ENCODE measurements around the gene PDZRN4.
"Not testable (repeated sequence)": the region's sequence is repeated elsewhere in the genome, so short reads cannot be mapped to it uniquely, and the experiment has no call there.

PDZRN4 gene

DNA sequence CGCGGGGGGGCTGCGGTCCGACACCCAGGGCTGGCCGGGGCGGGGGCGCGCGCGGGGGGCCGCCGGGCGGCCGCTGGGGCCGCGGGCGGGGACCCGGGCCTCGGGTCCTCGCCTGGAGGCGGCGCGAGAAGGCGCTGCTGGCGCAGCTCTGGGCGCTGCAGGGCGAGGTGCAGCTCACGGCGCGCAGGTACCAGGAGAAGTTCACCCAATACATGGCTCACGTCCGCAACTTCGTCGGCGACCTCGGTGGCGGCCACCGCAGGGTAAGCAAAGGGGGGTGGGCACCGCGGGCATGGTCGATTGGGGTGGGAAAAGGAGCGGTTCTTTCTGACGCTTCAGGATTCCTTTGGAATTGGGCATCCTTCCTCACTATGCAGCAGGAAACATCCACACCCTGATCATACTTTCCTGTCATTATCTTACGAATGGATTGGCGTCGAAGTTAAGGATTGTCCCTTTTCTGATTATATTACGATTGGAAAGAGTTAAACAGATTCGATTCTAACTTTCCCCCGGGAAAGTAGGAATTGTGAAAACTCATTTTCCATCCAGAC lies 798 bp downstream of the PDZRN4 start:
- Histone ChIP-seq H3K27ac (ENCODE audit: low read depth, low read length) (no peak overlapping the region), H3K27me3 (ENCODE audit: insufficient read depth, low read length) (peaks cover 38% of the 10 kb centered on the region)

DNA sequence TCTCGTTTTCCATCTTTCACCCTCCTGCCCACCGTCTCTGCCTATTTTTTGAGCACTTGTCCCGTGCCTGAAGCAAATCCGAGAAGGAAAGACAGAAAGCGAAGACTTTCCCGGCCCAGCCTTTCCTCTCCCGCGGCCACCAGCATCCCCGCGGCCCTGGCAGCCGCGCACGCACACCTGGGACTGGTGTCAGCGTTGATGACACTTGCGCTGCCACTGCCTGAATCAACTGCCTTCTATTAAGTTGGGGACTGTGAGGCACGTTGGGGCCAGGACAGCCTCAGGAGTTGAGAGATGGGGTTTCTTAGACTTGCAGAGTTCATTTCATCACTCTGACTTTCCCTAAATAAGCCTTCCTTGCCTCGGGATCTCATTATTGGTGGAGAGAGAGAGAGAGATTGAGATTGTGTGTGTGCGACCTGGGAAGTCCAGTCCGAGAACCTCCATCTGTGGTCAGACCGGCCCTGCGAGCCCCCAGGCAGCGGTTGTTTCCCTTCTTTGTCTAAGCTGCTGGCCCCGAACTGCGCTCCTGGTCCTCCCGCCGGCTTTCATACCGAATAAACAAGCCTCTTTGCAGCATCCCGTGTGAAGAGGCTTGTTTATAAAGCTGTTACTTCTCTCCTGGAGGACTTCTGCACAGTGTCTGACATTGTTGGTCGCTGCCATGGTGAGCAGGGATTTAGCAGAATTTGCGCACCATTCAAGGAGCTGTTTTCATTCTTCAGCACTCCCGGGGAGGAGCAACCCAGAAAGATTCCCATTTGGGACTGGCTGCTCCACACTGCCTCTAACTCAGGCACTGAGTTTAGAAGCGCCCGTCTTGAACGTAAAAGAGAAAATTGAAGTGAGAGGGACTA lies 1.5 kb downstream of the PDZRN4 start:
- Histone ChIP-seq H3K27me3 (ENCODE audit: insufficient read depth, low read length) (peaks cover 38% of the 10 kb centered on the region), H3K79me2 (ENCODE audit: control insufficient read depth, insufficient read depth, low read length, unreplicated experiment) (no peaks in the 10 kb centered on the region), H2AFZ (ENCODE audit: low read length, unreplicated experiment) (no peak overlapping the region), H3K27ac (ENCODE audit: low read depth, low read length) (no peak overlapping the region), H3K4me1 (ENCODE audit: control insufficient read depth, insufficient read depth, low read length, unreplicated experiment) (no peaks in the 10 kb centered on the region), H3K4me3 (ENCODE audit: low read depth, low read length) (no peak overlapping the region), H3K36me3 (ENCODE audit: insufficient read depth, low read length) (no peaks in the 10 kb centered on the region)

More for the DNA sequence above, 798 bp downstream of the PDZRN4 start:
- Histone ChIP-seq H3K4me3 (ENCODE audit: low read depth, low read length) (no peak overlapping the region), H3K79me2 (ENCODE audit: control insufficient read depth, insufficient read depth, low read length, unreplicated experiment) (no peaks in the 10 kb centered on the region), H3K36me3 (ENCODE audit: insufficient read depth, low read length) (no peaks in the 10 kb centered on the region), H3K4me1 (ENCODE audit: control insufficient read depth, insufficient read depth, low read length, unreplicated experiment) (no peaks in the 10 kb centered on the region), H2AFZ (ENCODE audit: low read length, unreplicated experiment) (no peak overlapping the region)

DNA sequence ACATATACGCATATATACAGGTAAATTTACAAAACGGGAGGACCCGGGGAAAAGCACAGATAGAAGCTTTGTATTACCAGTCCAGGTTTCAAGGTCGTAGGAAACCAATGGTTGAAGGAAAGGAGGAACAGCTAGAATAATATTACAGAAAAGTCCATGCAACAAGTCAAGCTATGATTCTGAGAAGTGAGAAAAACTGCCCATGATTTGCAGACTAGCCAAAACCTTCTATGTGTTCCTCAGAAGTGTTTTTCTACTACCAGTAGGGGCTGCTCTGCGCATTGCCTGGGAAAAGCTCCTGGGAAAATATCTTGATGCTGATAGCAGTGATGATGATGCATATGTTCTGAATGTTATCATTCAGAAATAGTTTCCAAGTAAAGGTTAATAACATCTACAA lies 2.2 kb downstream of the PDZRN4 start:
- no peak overlapping the region for H3K27ac ChIP-seq (ENCODE audit: low read depth, low read length)
- no peak overlapping the region for H2AFZ ChIP-seq (ENCODE audit: low read length, unreplicated experiment)
- H3K79me2 ChIP-seq (ENCODE audit: control insufficient read depth, insufficient read depth, low read length, unreplicated experiment), result no peaks in the 10 kb centered on the region
- no peak overlapping the region for H3K4me3 ChIP-seq (ENCODE audit: low read depth, low read length)
- peaks cover 38% of the 10 kb centered on the region for H3K27me3 ChIP-seq (ENCODE audit: insufficient read depth, low read length)
- H3K36me3 ChIP-seq (ENCODE audit: insufficient read depth, low read length), result no peaks in the 10 kb centered on the region
- H3K4me1 ChIP-seq (ENCODE audit: control insufficient read depth, insufficient read depth, low read length, unreplicated experiment), result no peaks in the 10 kb centered on the region

DNA sequence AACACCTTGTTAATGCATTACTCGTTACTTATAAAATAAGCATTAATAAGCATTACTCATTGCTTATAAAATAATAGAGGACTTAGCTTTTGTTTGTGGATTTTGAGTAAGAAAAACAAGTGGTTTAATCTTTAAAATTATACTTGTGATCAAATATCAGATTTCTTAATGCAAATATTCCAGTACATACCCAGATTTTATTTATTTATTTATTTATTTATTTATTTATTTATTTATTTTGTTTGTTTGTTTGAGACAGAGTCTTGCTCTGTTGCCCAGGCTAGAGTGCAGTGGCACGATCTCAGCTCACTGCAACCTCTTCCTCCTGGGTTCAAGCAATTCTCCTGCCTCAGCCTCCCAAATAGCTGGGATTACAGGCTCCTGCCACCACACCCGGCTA lies 3.4 kb downstream of the PDZRN4 start:
- H3K4me1 ChIP-seq (ENCODE audit: control insufficient read depth, insufficient read depth, low read length, unreplicated experiment); H3K27ac ChIP-seq (ENCODE audit: low read depth, low read length); H3K4me3 ChIP-seq (ENCODE audit: low read depth, low read length); H3K36me3 ChIP-seq (ENCODE audit: insufficient read depth, low read length); H2AFZ ChIP-seq (ENCODE audit: low read length, unreplicated experiment); H3K79me2 ChIP-seq (ENCODE audit: control insufficient read depth, insufficient read depth, low read length, unreplicated experiment): not testable (repeated sequence)
- H3K27me3 ChIP-seq (ENCODE audit: insufficient read depth, low read length), result peaks cover 38% of the 10 kb centered on the region

DNA sequence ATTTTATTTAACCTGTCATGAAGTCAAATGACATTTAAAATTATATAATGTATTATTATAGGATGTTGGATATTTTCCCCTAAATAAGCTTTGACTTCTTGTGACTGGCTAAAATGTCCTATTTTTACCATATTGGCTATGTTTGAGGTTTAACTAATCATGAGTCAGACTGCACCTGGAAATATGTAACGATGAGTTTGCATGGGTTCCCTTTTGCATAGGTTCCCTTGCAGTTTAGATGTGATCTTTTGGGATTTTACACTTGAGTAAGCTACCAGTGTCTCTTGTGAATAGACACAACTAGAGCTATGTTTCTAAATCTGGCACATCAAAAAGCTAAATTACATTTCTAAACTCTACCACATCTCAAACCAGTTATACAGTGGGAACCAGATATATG lies 5.2 kb downstream of the PDZRN4 start:
- no peak overlapping the region for H2AFZ ChIP-seq (ENCODE audit: low read length, unreplicated experiment)
- H3K4me3 ChIP-seq (ENCODE audit: low read depth, low read length), result no peak overlapping the region
- H3K4me1 ChIP-seq (ENCODE audit: control insufficient read depth, insufficient read depth, low read length, unreplicated experiment), result no peaks in the 10 kb centered on the region
- H3K36me3 ChIP-seq (ENCODE audit: insufficient read depth, low read length), result no peaks in the 10 kb centered on the region
- H3K27ac ChIP-seq (ENCODE audit: low read depth, low read length), result no peak overlapping the region
- H3K79me2 ChIP-seq (ENCODE audit: control insufficient read depth, insufficient read depth, low read length, unreplicated experiment), result no peaks in the 10 kb centered on the region
- peaks cover 23% of the 10 kb centered on the region for H3K27me3 ChIP-seq (ENCODE audit: insufficient read depth, low read length)

DNA sequence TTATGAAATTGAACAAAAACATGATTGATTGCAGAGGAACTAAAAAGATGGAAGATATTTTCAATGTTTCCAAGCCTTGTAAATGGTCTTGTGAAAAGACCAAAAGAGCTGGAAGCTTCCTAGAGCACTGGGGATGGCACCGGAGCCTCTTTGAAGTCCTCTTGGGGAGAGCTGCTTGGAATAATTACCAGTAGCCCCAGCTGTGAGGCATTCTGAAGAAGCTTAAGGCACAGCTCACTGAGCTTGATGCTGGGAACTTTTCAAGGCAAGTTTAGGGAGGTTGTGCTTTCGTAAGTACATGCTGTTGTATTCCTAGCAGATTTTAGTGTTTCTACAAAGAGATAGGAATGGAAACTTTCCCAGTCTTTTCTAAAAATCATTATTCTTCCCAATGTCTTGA lies 13.9 kb downstream of the PDZRN4 start:
- H2AFZ ChIP-seq (ENCODE audit: low read length, unreplicated experiment), result no peak overlapping the region
- H3K79me2 ChIP-seq (ENCODE audit: control insufficient read depth, insufficient read depth, low read length, unreplicated experiment), result no peaks in the 10 kb centered on the region
- H3K36me3 ChIP-seq (ENCODE audit: insufficient read depth, low read length), result no peaks in the 10 kb centered on the region
- H3K27ac ChIP-seq (ENCODE audit: low read depth, low read length), result no peak overlapping the region
- no peaks in the 10 kb centered on the region for H3K4me1 ChIP-seq (ENCODE audit: control insufficient read depth, insufficient read depth, low read length, unreplicated experiment)
- no peaks in the 10 kb centered on the region for H3K27me3 ChIP-seq (ENCODE audit: insufficient read depth, low read length)
- no peak overlapping the region for H3K4me3 ChIP-seq (ENCODE audit: low read depth, low read length)

- no peaks in the 10 kb centered on the region for H3K27me3 ChIP-seq (ENCODE audit: insufficient read depth, low read length)
- H2AFZ ChIP-seq (ENCODE audit: low read length, unreplicated experiment), result no peak overlapping the region
- no peak overlapping the region for H3K27ac ChIP-seq (ENCODE audit: low read depth, low read length)
- no peaks in the 10 kb centered on the region for H3K4me1 ChIP-seq (ENCODE audit: control insufficient read depth, insufficient read depth, low read length, unreplicated experiment)
- H3K79me2 ChIP-seq (ENCODE audit: control insufficient read depth, insufficient read depth, low read length, unreplicated experiment), result no peaks in the 10 kb centered on the region
- no peaks in the 10 kb centered on the region for H3K36me3 ChIP-seq (ENCODE audit: insufficient read depth, low read length)
- H3K4me3 ChIP-seq (ENCODE audit: low read depth, low read length), result no peak overlapping the region
These were observed 17.1 kb downstream of the PDZRN4 start for GRCh38 chr12:41205070-41205709.

DNA sequence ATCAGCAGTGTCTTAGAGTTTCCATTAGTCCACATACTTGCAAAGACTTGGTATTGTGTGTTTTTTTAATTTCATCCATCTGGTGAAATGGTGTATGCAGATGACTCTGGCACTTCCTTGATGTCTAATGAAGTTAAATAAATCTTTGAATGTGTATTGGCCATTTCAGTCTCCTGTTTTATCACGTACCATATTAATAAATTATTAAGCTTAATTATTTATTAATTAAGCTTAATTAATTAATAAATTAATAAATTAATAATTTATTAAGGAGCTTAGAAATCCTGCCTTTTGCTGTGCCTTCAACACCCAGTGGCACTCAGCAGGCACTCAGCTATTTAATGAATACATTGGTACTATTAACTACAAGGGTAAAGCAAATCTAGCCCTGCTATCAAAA lies 18.2 kb downstream of the PDZRN4 start:
- Histone ChIP-seq H2AFZ (ENCODE audit: low read length, unreplicated experiment) (no peak overlapping the region), H3K4me3 (ENCODE audit: low read depth, low read length) (no peak overlapping the region), H3K27me3 (ENCODE audit: insufficient read depth, low read length) (no peaks in the 10 kb centered on the region), H3K4me1 (ENCODE audit: control insufficient read depth, insufficient read depth, low read length, unreplicated experiment) (no peaks in the 10 kb centered on the region), H3K79me2 (ENCODE audit: control insufficient read depth, insufficient read depth, low read length, unreplicated experiment) (no peaks in the 10 kb centered on the region), H3K36me3 (ENCODE audit: insufficient read depth, low read length) (no peaks in the 10 kb centered on the region), H3K27ac (ENCODE audit: low read depth, low read length) (no peak overlapping the region)

DNA sequence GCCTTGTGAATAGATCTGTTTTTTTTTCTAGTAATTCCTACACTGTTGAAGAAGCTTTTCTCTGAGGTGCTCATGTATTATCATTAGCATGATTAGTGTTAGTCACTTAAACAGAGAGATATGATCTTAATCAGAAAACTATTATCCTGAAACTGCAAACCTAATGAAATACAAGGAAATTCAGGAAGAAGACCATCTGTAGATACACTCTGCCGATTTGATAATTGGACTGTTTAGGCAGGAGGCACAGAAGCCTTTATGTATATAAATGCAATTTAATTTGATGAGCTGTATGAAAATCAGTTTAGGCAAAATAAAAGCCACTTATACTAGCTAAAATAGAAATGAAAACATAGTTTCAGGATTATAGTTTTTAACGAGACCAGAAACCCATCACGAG lies 23.3 kb downstream of the PDZRN4 start:
- H3K79me2 ChIP-seq (ENCODE audit: control insufficient read depth, insufficient read depth, low read length, unreplicated experiment), result no peaks in the 10 kb centered on the region
- no peak overlapping the region for H2AFZ ChIP-seq (ENCODE audit: low read length, unreplicated experiment)
- H3K27ac ChIP-seq (ENCODE audit: low read depth, low read length), result no peak overlapping the region
- no peak overlapping the region for H3K4me3 ChIP-seq (ENCODE audit: low read depth, low read length)
- H3K4me1 ChIP-seq (ENCODE audit: control insufficient read depth, insufficient read depth, low read length, unreplicated experiment), result no peaks in the 10 kb centered on the region
- H3K27me3 ChIP-seq (ENCODE audit: insufficient read depth, low read length), result no peaks in the 10 kb centered on the region
- H3K36me3 ChIP-seq (ENCODE audit: insufficient read depth, low read length), result no peaks in the 10 kb centered on the region

GRCh38 chr12:41212625-41213024 lies 24.5 kb downstream of the PDZRN4 start:
- no peaks in the 10 kb centered on the region for H3K36me3 ChIP-seq (ENCODE audit: insufficient read depth, low read length)
- no peak overlapping the region for H3K27ac ChIP-seq (ENCODE audit: low read depth, low read length)
- no peaks in the 10 kb centered on the region for H3K79me2 ChIP-seq (ENCODE audit: control insufficient read depth, insufficient read depth, low read length, unreplicated experiment)
- H3K4me3 ChIP-seq (ENCODE audit: low read depth, low read length), result no peak overlapping the region
- no peaks in the 10 kb centered on the region for H3K27me3 ChIP-seq (ENCODE audit: insufficient read depth, low read length)
- no peaks in the 10 kb centered on the region for H3K4me1 ChIP-seq (ENCODE audit: control insufficient read depth, insufficient read depth, low read length, unreplicated experiment)
- H2AFZ ChIP-seq (ENCODE audit: low read length, unreplicated experiment), result no peak overlapping the region

GRCh38 chr12:41213107-41213506 lies 25.0 kb downstream of the PDZRN4 start:
- Histone ChIP-seq H2AFZ (ENCODE audit: low read length, unreplicated experiment) (no peak overlapping the region), H3K4me3 (ENCODE audit: low read depth, low read length) (no peak overlapping the region), H3K4me1 (ENCODE audit: control insufficient read depth, insufficient read depth, low read length, unreplicated experiment) (no peaks in the 10 kb centered on the region), H3K79me2 (ENCODE audit: control insufficient read depth, insufficient read depth, low read length, unreplicated experiment) (no peaks in the 10 kb centered on the region), H3K27me3 (ENCODE audit: insufficient read depth, low read length) (no peaks in the 10 kb centered on the region), H3K27ac (ENCODE audit: low read depth, low read length) (no peak overlapping the region), H3K36me3 (ENCODE audit: insufficient read depth, low read length) (no peaks in the 10 kb centered on the region)

Data from ACC112 (cell line).